ENCODE results near the gene BCAS3.

DNA sequence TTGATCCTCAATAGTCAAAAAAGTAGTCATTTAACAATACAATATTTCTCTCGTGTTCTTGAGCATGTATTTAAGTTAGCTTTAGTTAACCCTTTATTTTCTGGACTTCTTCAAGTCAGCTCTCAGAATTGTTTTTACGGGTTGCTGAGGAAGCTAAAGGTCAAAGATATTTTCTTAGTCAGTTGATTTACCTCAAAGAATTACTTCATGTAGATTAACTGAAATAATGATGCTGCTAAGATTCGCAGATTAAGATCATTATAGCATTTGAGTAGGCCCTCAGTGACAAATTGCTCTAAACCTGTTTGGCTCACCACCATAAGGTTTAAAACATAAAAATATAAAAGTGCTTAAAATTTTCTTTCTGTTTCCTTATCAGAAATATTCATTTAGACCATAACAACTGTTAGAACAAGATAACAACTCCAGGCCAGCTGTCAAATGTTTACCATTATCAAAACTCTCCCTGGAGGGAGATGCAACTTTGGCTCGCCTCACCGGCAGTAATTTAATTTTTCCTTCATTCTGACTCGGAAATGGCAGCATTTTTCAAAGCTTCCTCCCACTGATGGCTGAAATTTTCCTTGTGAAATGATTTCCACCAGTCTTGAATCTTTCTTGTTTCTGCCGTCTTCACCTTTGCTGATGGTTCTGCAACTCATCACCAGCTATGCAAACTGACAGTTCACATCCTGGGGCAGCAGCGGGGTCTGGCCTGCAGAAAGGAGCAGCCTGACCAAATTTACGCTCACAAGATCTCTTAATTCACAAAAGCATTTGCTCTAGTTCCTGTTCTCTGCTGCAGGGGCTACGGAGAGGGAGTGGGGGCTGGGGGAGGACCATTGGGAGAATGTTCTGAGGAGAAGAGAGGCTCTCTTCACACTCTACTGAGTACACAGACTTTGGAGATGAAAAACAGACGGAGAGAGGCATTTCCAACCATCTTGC is 467.2 kb downstream of the BCAS3 start:
- TF ChIP-seq POLR2A (IDR thresholded peaks at IDR 0.05; ENCODE audit: low read length) (no peak), GATA1 (IDR thresholded peaks at IDR 0.05; ENCODE audit: low read depth, low read length) (no peak)

Measured in erythroblast (primary cell).